ENCODE results near the gene DENND1B. TPM values are rescaled to one million over a fixed set of nuclear protein-coding genes. Genes with fewer than 3 reads are reported as not detected.
A peak's percentile ranks its signal among the peaks of the same experiment; 100 is the strongest.
"Not testable (repeated sequence)": the region's sequence is repeated elsewhere in the genome, so short reads cannot be mapped to it uniquely, and the experiment has no call there.

DENND1B gene
- total RNA-seq, 1 donor = 28.0 TPM

- DNase-seq (ENCODE audit: low read depth in 2 of 3, low spot score in 2 of 3) = not testable (repeated sequence)
Measured at GRCh38 chr1:197752652-197753164, 22.6 kb downstream of the DENND1B start.

GRCh38 chr1:197750366-197750765 is 24.9 kb downstream of the DENND1B start:
- DNase-seq (ENCODE audit: low read depth in 2 of 3, low spot score in 2 of 3) = no peak

- DNase-seq (ENCODE audit: low read depth in 2 of 3, low spot score in 2 of 3) = no peak
Measured at GRCh38 chr1:197745911-197746310, 29.4 kb downstream of the DENND1B start.

GRCh38 chr1:197744979-197745378 is 30.3 kb downstream of the DENND1B start:
- no peak for DNase-seq (ENCODE audit: low read depth in 2 of 3, low spot score in 2 of 3)

GRCh38 chr1:197743578-197743977 is 31.7 kb downstream of the DENND1B start:
- DNase-seq (ENCODE audit: low read depth in 2 of 3, low spot score in 2 of 3) = no peak

- DNase-seq (ENCODE audit: low read depth in 2 of 3, low spot score in 2 of 3) = no peak
Measured at GRCh38 chr1:197740992-197741391, 34.3 kb downstream of the DENND1B start.

GRCh38 chr1:197738927-197739326 is 36.4 kb downstream of the DENND1B start:
- DNase-seq (ENCODE audit: low read depth in 2 of 3, low spot score in 2 of 3) = no peak

GRCh38 chr1:197737916-197738315 is 37.4 kb downstream of the DENND1B start:
- DNase-seq (ENCODE audit: low read depth in 2 of 3, low spot score in 2 of 3) = no peak

GRCh38 chr1:197736685-197737084 is 38.6 kb downstream of the DENND1B start:
- DNase-seq (ENCODE audit: low read depth in 2 of 3, low spot score in 2 of 3) = no peak

- no peak for DNase-seq (ENCODE audit: low read depth in 2 of 3, low spot score in 2 of 3)
Measured at GRCh38 chr1:197735461-197735860, 39.8 kb downstream of the DENND1B start.

GRCh38 chr1:197733324-197733723 is 42.0 kb downstream of the DENND1B start:
- no peak for DNase-seq (ENCODE audit: low read depth in 2 of 3, low spot score in 2 of 3)

- no peak for DNase-seq (ENCODE audit: low read depth in 2 of 3, low spot score in 2 of 3)
Measured at GRCh38 chr1:197732187-197732586, 43.1 kb downstream of the DENND1B start.

GRCh38 chr1:197731449-197731848 is 43.8 kb downstream of the DENND1B start:
- no peak for DNase-seq (ENCODE audit: low read depth in 2 of 3, low spot score in 2 of 3)

GRCh38 chr1:197725976-197726375 is 49.3 kb downstream of the DENND1B start:
- DNase-seq (ENCODE audit: low read depth in 2 of 3, low spot score in 2 of 3) = no peak

GRCh38 chr1:197725044-197725443 is 50.2 kb downstream of the DENND1B start:
- DNase-seq (ENCODE audit: low read depth in 2 of 3, low spot score in 2 of 3) = peak in 2 of 3 donors; percentile 29 to 84

GRCh38 chr1:197715806-197716205 is 59.5 kb downstream of the DENND1B start:
- DNase-seq (ENCODE audit: low read depth in 2 of 3, low spot score in 2 of 3) = no peak

GRCh38 chr1:197706601-197707000 is 68.7 kb downstream of the DENND1B start:
- DNase-seq (ENCODE audit: low read depth in 2 of 3, low spot score in 2 of 3) = peak in 2 of 3 donors; percentile 25 to 59

GRCh38 chr1:197705941-197706340 is 69.3 kb downstream of the DENND1B start:
- no peak for DNase-seq (ENCODE audit: low read depth in 2 of 3, low spot score in 2 of 3)

GRCh38 chr1:197700688-197701087 is 74.6 kb downstream of the DENND1B start:
- not testable (repeated sequence) for DNase-seq (ENCODE audit: low read depth in 2 of 3, low spot score in 2 of 3)

GRCh38 chr1:197696372-197696771 is 78.9 kb downstream of the DENND1B start:
- no peak for DNase-seq (ENCODE audit: low read depth in 2 of 3, low spot score in 2 of 3)

GRCh38 chr1:197695961-197696360 is 79.3 kb downstream of the DENND1B start:
- DNase-seq (ENCODE audit: low read depth in 2 of 3, low spot score in 2 of 3) = no peak

- DNase-seq (ENCODE audit: low read depth in 2 of 3, low spot score in 2 of 3) = peak in 2 of 3 donors; percentile 18 to 40
Measured at GRCh38 chr1:197692965-197693364, 82.3 kb downstream of the DENND1B start.

GRCh38 chr1:197691816-197692215 is 83.5 kb downstream of the DENND1B start:
- DNase-seq (ENCODE audit: low read depth in 2 of 3, low spot score in 2 of 3) = no peak

All from hematopoietic multipotent progenitor cell (in vitro differentiated cells).